Body of pancreas (tissue), 4 donors: Measurements from ENCODE around the gene NGLY1. TPM values are rescaled to one million over a fixed set of nuclear protein-coding genes. Genes with fewer than 3 reads are reported as not detected.

Experiments used
- ATAC-seq: fragments of 150-250 bp; one replicate; pipeline ENCODE4 v1.9.1; 2016
- DNase-seq, 4 donors: peaks; one replicate each; pipeline ENCODE4 v3.0.0-alpha.2; 2019
- H3K27ac ChIP-seq, 4 donors: fragments of 200-600 bp; sonication (generic); 1 replicate in 3 of 4; 2 replicates in 1 of 4; pipeline versions ENCODE4 v1.5.1 to v1.6.1; 2016 to 2019; ENCODE audit warnings: mild to moderate bottlenecking in 1 of 4, mixed read lengths in 1 of 4, moderate library complexity in 1 of 4
- H3K27me3 ChIP-seq, 2 donors: fragments of 200-600 bp; sonication (generic); one replicate each; pipeline ENCODE4 v1.6.0; 2016; ENCODE audit warnings: mild to moderate bottlenecking in 1 of 2
- H3K36me3 ChIP-seq, 2 donors: fragments of 200-600 bp; sonication (generic); replicated peaks in 1 of 2; 2 replicates each; pipeline ENCODE4 v1.5.1; 2016; ENCODE audit warnings: low read depth in 2 of 2; ENCODE audit not compliant: insufficient read depth in 1 of 2
- H3K4me1 ChIP-seq: fragments of 200-600 bp; sonication (generic); one replicate; pipeline ENCODE4 v1.6.0; 2016
- H3K4me3 ChIP-seq, 2 donors: fragments of 200-600 bp; sonication (generic); 1 replicate in 1 of 2; 2 replicates in 1 of 2; pipeline ENCODE4 v1.5.1; 2016 to 2019
- H3K9me3 ChIP-seq, 3 donors: fragments of 200-600 bp; sonication (generic); 1 replicate in 2 of 3; 2 replicates in 1 of 3; pipeline ENCODE4 v1.5.1; 2016
- CTCF ChIP-seq, 7 experiments: fragments of 450-650 bp in 4 of 7; fragments of 200-600 bp in 3 of 7; sonication (generic) in 3 of 7; IDR thresholded peaks; one replicate each; pipeline ENCODE4 v1.5.1; 2016 to 2019; ENCODE audit warnings: antibody characterized with exemption in 7 of 7
- POLR2A ChIP-seq, 3 donors: fragments of 450-650 bp; IDR thresholded peaks; one replicate each; pipeline ENCODE4 v1.6.1; 2016; ENCODE audit warnings: antibody characterized with exemption in 3 of 3, mild to moderate bottlenecking in 2 of 3
- WGBS, 2 donors: methylation state at CpG; one replicate each; pipeline ENCODE4 v1.1.5; 2017; 5-methylcytosine and 5-hydroxymethylcytosine counted together
- intact Hi-C: fragments of 100-400 bp; cut with DNase I; formaldehyde crosslinking; loops from one replicate; pipeline ENCODE4 v1.15.1; 2023
- total RNA-seq, 2 donors: library from RNA; depleted of rRNA; stranded (reverse); fragments of >200 nt; gene quantifications; one replicate each; pipeline ENCODE4 v1.1.0, GENCODE V29; 2016

The NGLY1 gene
- total RNA-seq, 2 donors from 2014 or later: 26.2 to 42.2 TPM

- Histone ChIP-seq H3K4me1 (no peaks in the 10 kb centered on the region), H3K36me3 (no peaks in the 10 kb centered on the region), H3K27me3 (no peaks in the 10 kb centered on the region), H3K9me3 (no peaks in the 10 kb centered on the region), H3K4me3 (no peak overlapping the region), H3K27ac (no peak overlapping the region)
- intact Hi-C loops: no loop called here
- WGBS, 2 donors: 65 to 70% methylated on average over 3 of the region's 3 CpGs
- DNase-seq: no peak
- TF ChIP-seq POLR2A (IDR thresholded peaks at IDR 0.05) (no peak), CTCF (IDR thresholded peaks at IDR 0.05) (no peak)
- no peak for ATAC-seq
Measured at GRCh38 chr3:25689226-25689625, 94.0 kb downstream of the NGLY1 start.

- intact Hi-C loops: no loop called here
- ATAC-seq: no peak
- H3K4me1 ChIP-seq: no peaks in the 10 kb centered on the region
- no peaks in the 10 kb centered on the region for H3K9me3 ChIP-seq
- H3K27ac ChIP-seq: no peak overlapping the region
- no peak overlapping the region for H3K4me3 ChIP-seq
- 64 to 71% methylated on average over 1 of the region's 1 CpG for WGBS, 2 donors
- TF ChIP-seq POLR2A (IDR thresholded peaks at IDR 0.05): no peak
- no peak for TF ChIP-seq CTCF (IDR thresholded peaks at IDR 0.05)
- DNase-seq: no peak
- H3K27me3 ChIP-seq: no peaks in the 10 kb centered on the region
- H3K36me3 ChIP-seq: no peaks in the 10 kb centered on the region
Measured at GRCh38 chr3:25687742-25688141, 95.5 kb downstream of the NGLY1 start.

- DNase-seq: no peak
- no peaks in the 10 kb centered on the region for H3K27me3 ChIP-seq
- WGBS, 2 donors: 91 to 94% methylated on average over 20 to 23 of the region's 23 CpGs
Measured at GRCh38 chr3:25686766-25687165, 96.5 kb downstream of the NGLY1 start.

GRCh38 chr3:25683882-25684281 lies 99.4 kb downstream of the NGLY1 start:
- TF ChIP-seq CTCF (IDR thresholded peaks at IDR 0.05) (no peak), POLR2A (IDR thresholded peaks at IDR 0.05) (no peak)
- Histone ChIP-seq H3K36me3 (no peaks in the 10 kb centered on the region), H3K27me3 (no peaks in the 10 kb centered on the region), H3K27ac (no peak overlapping the region), H3K4me1 (no peaks in the 10 kb centered on the region), H3K9me3 (no peaks in the 10 kb centered on the region), H3K4me3 (no peak overlapping the region)
- DNase-seq (no peak), ATAC-seq (no peak)
- WGBS, 2 donors: 89 to 90% methylated on average over 2 of the region's 2 CpGs
- intact Hi-C loops: no loop called here

More at GRCh38 chr3:25686766-25687165, 96.5 kb downstream of the NGLY1 start:
- H3K4me1 ChIP-seq: no peaks in the 10 kb centered on the region
- H3K4me3 ChIP-seq: no peak overlapping the region
- intact Hi-C loops: no loop called here
- H3K27ac ChIP-seq: no peak overlapping the region
- TF ChIP-seq CTCF (IDR thresholded peaks at IDR 0.05) (no peak), POLR2A (IDR thresholded peaks at IDR 0.05) (no peak)
- ATAC-seq: no peak
- H3K9me3 ChIP-seq: no peaks in the 10 kb centered on the region
- H3K36me3 ChIP-seq: no peaks in the 10 kb centered on the region

GRCh38 chr3:25683410-25683809 lies 99.8 kb downstream of the NGLY1 start:
- ATAC-seq: no peak
- WGBS, 2 donors: 93 to 95% methylated on average over 1 of the region's 1 CpG

More at GRCh38 chr3:25683410-25683809, 99.8 kb downstream of the NGLY1 start:
- H3K36me3 ChIP-seq: no peaks in the 10 kb centered on the region
- H3K4me3 ChIP-seq: no peak overlapping the region
- no peaks in the 10 kb centered on the region for H3K4me1 ChIP-seq
- no peaks in the 10 kb centered on the region for H3K9me3 ChIP-seq
- no peak for DNase-seq
- TF ChIP-seq CTCF (IDR thresholded peaks at IDR 0.05) (no peak), POLR2A (IDR thresholded peaks at IDR 0.05) (no peak)
- no peaks in the 10 kb centered on the region for H3K27me3 ChIP-seq
- H3K27ac ChIP-seq: no peak overlapping the region
- intact Hi-C loops: no loop called here
